HG02973 (cell line): ENCODE measurements around the gene YAF2.

ENCODE experiments used
- ATAC-seq: cut with Tn5 transposase; IDR thresholded peaks from one replicate; pipeline ENCODE4 v1.9.1; 2021; ENCODE audit warnings: moderate library complexity; ENCODE audit not compliant: unreplicated experiment

YAF2 gene

DNA sequence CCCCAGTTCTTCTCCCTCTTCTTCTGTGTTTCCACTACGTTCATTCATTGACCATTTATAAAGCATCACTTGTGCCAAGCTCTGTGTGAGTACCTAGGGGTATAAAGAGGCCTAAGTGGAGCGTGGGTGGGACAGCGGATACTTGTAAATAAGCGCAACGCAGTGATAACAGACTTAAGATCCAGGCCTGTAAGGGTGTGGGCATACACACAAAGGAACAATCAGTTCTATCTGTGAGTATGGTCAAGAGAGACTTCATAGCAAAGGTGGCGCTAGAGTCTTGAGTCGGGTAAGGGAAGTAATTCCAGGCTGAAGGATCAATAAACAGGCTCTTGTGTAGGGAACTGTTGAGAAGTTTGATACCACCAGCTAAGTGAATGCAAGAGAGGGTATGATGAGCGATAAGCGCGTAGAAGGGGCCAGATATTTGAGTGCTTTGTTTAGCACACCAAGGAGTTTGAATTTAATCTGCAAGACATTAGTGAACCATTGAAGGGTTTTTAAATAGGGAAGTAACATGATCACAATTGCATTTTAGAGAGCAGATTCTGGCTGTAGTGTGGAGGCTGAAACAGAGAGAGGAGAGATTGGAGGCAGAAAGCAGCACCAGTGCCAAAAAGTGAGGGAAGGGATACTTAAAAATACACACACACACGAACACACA, 92.4 kb downstream of the YAF2 start:
- no peak for ATAC-seq

DNA sequence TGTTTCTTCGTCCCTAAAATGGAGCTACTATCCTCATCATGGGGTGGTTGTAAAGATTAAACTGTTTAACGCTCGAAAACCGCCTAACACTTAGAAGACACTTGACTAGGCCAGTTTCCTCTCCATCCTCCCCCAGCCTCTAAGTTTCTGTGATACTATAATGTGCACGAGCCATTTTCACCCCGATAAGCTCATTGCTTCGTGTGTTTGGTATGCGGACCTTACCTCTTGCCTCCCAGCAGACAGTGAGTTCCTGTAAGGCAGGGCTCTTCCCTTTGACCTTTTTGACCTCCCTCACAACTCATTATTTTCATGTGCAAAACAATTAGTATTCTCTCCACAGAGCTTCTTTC, 92.9 kb downstream of the YAF2 start:
- no peak for ATAC-seq

DNA sequence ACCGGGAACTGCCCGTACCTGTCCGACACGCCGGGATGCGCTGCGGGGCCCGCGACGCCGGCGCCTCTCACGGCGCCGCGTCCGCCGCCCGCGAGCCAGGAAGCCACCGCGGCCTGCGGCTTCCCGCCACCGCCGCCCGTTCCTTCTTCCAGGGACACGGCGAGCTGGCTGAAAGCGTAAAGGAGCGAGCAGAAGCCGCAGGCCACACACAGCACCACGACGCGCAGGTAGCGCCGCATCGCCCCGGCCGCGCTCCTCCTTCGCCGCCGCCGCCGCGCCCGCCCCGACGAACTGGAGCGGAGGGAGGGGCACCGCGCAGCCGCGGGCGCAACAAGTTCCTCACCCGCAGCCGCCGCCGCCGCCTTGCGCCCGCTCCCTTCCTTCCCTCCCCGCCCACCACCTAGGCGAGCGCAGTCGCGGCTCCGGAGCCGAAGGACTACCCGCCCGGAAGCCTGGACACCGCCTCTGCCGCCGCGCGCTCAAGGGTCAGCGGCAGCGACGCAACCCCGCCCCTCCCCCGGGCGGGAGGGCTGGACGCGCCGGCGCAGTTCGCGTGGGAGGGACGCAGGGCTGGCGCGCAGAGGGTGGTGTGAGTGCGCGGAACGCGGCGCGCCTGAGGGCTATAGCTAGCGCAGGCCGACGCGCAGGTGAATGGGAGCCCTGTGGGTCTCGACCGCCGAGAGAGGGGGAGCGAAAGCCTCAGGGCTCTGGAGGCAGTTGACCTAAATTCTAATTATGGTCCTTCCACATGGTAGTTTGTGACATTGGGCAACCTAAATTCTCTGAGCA, 93.4 kb downstream of the YAF2 start, which contains the start of gene GXYLT1:
GXYLT1 (minus strand) TSS at position 467 of the 789 bp plus-strand sequence; CDS start at position 239, 228 bp downstream.
- peak; percentile 93 for ATAC-seq

DNA sequence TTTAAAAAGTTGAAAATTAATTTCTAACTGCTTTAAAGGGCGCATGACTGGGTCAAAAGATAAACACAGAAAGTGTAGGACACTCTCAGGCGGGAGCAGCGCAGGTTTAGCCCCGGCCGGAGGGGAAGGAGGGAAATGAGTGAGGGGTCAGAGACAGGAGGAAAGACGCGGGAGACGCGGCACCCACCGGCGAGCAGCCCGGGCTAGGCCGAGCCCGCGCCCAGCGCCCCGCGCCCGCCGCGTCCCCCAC, 94.0 kb downstream of the YAF2 start:
- no peak for ATAC-seq

DNA sequence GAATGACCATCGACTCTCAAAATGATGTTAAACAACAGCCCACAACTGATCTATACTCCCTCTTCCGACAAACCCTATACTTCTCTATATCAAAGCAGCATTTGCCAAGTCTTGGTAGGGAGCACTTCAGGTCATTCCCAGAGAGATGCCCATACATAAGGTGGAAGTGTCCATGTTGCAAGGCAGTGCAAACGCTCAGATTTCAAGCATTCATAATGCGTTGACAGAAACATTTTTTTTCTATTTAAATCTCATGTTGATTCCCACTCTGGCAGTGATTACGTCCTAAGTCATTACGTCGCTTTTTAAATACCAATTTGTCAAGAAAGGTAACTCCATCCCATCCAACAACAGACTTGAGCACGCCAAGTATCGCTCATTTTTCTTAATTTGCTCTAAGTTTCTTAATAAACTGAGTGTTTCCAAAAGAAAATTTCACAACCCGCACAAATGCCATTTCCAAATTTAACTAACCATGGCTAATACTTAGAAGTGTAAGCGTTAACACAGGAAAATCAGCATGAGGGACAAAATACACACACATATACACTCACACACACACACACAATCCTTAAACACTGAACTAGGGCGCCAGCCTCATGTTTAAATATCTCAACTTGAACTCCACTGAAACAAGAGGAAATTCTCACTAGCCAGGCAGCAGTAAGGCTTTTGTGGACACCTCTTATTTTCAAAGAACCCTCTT, 94.4 kb downstream of the YAF2 start:
- no peak for ATAC-seq

DNA sequence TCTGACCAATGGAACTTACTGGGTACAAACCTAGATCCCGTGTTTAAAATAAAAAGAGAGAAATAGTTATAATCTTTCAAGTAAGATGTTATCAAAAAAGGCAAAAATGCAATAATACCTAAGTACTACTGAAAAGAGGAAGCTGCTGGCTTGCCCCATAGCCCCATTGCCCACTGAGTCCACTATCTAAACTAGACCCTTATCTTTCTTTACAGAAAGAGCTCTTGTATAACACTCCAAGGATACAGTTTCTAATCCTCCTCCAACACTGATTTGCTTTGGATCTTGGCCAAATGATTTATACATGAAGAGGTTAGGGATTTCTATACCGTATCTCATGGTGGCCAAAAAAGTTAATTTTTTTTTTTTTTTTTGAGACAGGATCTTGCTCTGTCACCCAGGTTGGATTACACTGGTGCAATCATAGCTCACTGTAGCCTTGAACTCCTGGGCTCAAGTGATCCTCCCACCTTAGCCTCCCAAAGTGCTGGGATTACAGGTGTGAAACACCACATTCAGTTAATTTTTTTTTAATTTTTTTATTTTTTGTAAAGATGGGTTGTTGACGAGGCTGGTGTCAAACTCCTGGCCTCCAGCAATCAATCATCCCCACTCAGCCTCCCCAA, 96.0 kb downstream of the YAF2 start:
- no peak for ATAC-seq

DNA sequence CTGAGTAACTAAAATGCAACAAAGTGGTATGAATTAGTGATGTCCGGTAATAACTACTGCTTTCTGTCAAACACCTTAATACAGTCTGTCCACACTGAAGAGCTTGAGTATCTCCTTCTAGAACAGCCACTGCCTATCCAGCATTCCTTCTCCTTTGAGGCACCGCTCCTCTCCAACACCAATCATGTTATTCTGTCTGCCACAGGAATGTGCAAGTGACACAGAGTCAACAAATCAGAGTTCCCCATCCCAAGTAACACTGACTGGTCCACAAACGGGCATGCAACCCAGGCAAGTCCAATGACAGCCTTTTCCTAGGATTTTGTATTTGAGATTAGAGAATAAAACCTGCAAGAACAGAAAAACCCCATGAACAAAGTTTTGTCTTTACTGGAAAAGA, 97.1 kb downstream of the YAF2 start:
- no peak for ATAC-seq

DNA sequence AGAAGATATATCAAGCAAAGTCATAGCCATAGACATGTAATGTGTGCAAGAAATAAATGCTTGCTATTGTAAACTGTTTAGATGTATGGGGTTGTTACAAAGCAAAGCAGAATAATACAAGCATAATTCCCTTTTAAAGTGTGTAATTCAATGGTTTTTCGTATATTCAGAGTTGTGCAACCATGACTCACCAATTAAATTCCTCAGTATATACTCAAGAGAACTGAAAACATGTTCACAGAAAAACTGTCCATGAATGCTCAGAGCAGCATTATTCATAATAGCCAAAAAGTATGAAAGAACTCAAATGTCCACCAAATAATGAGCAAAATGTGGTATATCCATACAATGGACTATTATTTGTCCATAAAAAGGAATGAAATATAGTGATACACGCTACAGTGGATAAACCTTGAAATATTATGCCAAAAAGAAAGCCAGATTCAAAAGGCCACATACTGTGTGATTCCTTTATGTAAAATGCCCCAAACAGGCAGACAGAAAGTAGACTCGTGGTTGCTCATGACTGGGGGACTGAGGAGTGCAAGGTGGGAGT, 102.7 kb downstream of the YAF2 start:
- no peak for ATAC-seq

DNA sequence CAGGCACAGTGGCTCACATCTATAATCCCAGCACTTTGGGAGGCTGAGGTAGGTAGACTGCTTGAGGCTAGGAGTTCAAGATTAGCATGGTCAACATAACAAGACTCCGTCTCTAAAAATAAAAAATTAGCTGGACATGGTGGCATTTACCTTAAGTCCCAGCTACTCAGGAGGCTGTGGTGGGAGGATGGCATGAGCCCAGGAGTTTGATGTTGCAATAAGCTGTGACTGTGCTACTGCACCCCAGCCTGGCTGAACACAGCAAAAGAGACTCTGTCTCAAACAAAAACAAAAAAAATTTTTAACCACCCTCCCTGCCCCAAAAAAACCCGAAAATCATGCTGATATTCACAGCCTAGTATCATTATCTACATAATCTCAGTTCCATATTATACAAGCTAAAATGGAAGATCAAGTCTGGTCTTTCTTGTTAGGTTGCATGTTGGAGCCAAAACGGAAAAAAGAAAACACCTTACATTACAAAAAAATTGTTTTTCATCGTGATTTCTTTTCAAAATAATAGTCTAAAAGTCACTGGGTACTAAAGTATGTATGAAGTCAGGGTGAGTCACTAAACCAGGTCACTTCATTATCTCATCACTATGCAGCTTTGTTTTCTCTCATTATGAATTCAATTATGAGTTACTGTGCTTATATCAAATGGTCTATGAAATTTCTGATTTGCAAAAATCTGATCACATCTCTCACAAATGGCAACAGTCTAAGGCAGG, 107.2 kb downstream of the YAF2 start:
- no peak for ATAC-seq

DNA sequence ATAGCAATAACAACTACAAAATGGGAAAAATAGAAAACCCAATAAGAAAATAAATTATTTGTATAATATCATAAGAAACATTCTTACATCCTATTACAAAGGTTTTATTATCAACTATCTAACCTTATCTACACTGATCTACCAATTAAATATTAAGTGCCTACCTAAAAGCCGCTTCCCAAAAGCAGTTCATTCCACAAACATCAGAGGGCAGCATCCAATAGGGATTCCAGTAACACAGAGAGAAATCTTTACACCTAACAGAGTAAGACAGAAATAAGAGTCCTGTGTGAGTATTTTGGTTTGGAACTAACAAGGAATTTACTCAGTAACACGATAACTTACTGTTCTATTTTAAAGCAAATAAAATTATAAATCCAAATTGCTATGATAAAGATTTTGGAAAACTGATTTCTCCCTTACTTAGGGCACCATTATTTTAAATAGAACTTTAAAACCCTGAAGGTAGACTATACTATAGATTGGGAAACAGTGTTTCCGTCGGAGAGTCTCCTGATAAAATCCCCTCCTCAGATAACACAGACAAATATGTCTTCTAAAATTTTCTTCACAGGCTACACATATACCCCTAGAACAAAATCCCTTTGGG, 108.3 kb downstream of the YAF2 start:
- no peak for ATAC-seq

DNA sequence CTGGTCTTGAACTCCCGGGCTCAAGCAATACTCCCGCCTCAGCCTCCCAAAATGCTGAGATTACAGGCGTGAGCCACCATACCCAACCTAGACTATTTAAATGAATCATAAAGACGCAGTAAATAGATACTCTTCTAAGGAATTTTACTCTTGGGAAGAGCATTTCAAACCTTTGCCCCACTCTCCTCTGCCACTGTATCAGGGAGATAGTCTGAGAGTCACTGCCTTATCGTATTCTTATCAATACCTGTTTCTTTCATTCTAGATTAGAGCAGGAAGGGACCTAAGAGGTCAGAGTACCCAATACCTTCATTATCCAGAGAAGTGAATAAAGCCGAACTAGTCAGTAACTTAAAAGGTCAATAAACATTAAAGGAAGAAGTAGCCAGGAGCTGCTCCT, 109.2 kb downstream of the YAF2 start:
- ATAC-seq, result no peak

DNA sequence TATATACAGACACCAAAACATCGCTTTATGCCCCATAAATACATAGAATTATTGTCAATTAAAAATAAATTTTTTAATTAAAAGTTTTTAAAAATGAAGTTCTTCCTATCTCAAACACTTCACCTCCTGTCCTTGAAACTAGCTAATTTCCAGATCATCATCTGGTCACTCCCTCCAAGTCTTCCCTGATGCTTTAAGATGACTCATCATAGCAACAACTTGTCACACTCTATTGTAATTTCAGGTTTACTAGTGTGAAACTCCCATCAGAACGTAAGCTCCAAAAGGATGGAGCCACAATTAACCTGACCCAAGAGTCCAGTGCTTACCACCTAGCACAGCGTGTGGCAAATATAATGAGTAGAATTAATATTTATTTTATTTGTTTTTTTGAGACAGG, 109.7 kb downstream of the YAF2 start:
- ATAC-seq, result no peak

DNA sequence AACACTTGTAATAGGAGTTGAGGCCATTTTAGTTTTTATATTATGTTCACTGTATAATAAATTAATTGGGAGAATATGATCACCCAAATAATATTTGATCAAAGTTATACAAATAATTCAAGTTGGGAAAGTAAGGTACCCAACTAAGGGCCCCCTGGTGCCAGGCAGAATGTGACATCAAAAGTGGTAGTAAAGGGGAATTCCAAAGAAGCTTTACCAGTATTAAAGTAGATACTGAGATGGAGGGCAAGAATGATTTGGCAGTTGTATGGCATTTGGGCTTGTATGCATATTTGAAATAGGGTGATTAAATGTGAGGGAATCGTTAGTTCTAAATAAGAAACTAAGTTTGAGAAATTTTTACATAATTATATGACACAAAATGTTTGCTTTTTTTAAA, 111.1 kb downstream of the YAF2 start:
- ATAC-seq, result no peak

DNA sequence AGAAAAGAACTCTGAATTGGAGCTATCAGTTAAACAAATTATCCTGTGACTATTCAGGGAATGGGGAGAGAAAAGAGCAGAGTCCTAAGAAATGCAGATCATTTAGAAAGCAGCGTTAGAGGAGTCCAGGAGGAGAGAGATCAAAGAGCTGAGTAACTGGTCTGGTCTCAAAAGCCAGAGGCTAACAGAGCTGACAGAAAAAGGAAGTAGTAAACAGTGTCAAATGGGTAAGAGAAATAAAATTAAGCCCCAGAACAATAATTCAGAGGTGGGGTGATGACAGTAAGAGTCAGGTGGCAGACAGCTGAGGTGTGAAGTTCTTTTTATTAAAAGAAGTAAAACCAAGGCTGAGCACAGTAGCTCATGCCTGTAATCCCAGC, 112.7 kb downstream of the YAF2 start:
- no peak for ATAC-seq

DNA sequence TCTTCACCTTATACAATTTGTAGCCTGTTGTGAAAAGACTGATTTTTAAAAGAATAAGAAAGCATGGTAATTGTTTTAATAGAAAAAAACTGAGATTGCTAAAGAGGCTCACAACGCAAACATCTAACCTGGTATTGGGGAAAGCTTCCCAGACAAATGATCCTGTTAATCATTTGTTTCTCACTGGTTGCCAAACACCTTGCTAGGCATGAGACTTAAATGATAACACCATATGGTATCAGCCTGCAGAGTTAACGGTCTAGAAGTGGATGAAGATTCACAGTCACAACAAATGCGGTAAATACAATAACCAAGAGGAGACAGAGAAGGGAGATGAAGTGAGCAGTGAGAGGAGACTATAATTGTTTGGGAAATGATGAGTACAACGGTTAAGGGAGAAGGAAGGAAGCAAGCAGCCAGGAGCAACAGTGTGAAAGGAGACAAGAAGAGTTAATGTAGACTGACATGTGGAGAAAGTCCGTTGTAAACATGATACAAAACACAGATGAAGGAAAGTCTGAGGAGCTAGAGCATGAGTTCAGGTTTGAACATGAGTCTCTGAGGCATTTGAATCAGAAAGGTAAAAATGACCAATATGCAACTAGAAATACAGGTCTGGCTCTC, 113.2 kb downstream of the YAF2 start:
- ATAC-seq, result no peak

DNA sequence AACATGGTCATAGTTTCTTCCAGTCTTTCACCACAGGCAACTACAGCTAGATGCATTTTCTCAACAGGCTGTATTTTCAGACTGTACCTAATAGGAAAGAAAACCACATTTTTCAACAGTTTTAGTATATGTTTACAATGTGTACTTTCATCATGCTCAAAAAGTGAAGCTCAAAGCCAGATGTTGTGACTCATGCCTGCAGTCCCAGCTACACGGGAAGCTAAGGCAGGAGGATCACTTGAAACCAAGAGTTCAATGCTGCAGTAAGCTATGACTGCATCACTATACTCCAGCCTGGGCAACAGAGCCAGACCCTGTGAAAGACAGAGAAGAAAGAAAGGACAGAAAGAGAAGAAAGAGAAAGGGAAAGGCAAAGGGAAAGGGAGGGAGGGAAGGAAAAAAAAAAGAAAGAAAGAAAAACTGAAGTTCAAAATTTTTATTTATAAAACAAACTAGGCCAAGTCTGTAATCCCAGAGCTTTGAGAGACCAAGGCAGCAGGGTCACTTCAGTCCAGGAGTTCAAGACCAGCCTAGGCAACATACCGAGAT, 118.9 kb downstream of the YAF2 start:
- ATAC-seq, result no peak

DNA sequence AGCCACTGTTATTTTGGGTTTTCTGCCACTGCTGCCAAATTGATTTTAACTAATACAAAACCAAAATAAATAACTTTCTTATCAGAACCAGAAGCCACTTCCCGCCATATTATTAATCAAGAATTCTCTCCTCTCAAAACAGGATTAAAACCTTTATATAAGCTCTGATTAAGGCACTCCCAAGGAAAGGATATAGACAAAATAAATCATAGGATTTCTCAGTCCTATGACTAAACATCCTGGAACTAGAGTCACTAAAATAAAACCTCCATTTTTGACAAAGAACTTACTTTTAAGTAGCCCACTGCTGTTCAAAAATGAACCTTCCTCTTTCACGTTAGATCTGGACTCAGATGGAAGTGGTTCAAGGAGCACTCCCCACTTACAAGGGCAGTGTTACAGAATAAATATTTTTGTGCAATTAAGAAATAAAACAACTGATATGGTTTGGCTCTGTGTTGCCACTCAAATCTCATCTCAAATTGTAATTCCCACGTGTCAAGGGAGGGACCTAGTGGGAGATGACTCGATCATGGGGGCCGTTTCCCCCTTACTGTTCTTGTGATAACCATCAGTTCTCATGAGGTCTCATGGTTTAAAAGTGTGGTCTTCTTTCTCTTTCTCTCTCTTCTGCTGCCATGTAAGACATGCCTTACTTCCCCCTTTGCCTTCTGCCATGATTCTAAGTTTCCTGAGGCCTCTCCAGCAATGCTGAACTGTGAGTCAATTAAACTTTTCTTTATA, 119.7 kb downstream of the YAF2 start:
- ATAC-seq, result no peak

DNA sequence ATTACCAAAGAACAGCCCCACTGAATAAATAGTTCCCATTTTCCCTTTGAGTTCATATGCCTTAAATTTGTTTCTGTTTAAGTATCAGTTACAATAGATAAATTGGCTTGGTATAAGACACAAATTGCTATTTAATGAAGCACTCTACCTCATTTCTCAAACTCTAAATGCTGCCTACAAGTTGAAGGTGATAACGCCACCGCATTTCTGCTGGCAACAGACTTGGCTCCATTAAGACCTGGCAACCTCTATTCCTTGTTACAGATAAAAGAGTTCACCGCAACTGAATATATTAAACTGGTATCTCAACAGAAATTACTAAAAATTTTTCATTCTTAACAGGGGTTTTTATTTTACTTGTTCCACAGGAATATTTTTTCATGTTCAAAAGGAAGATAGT, 129.0 kb downstream of the YAF2 start:
- no peak for ATAC-seq
